ENCODE measurements around the gene PRDM16.

Gene PRDM16

DNA sequence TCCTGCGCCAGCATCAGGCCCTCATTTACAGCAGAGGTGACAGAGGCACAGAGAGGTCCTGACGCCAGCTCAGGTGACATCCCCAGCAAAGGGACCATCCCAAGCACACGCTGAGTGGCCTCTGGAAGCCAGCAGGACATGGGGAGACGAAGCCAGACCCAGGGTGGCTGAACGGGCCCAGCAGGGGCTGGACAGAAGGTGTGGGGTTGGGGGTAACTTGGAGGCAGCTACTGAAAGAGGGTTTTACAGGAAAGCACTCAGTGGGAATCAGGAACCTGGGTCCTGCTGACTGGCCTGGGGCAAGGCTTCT, 383.8 kb downstream of the PRDM16 start:
- H3K27ac ChIP-seq: peak overlapping the region; percentile 76; the same call in 1 of the 2 replicates
- ChIA-PET POLR2A (ENCODE audit: low non-redundant PET) (interaction anchor here (0.7 kb wide), 1 partner anchor 19 kb away, joined by 4 read pairs; no protein-coding TSS in a partner anchor), CTCF (interaction anchor here (0.5 to 4.2 kb wide), 37 partner anchors 8 to 865 kb away, joined by 3 to 106 read pairs (median 4); no protein-coding TSS in a partner anchor)
- no peak for DNase-seq (ENCODE audit: low spot score)
- TF ChIP-seq, protein P1, sequence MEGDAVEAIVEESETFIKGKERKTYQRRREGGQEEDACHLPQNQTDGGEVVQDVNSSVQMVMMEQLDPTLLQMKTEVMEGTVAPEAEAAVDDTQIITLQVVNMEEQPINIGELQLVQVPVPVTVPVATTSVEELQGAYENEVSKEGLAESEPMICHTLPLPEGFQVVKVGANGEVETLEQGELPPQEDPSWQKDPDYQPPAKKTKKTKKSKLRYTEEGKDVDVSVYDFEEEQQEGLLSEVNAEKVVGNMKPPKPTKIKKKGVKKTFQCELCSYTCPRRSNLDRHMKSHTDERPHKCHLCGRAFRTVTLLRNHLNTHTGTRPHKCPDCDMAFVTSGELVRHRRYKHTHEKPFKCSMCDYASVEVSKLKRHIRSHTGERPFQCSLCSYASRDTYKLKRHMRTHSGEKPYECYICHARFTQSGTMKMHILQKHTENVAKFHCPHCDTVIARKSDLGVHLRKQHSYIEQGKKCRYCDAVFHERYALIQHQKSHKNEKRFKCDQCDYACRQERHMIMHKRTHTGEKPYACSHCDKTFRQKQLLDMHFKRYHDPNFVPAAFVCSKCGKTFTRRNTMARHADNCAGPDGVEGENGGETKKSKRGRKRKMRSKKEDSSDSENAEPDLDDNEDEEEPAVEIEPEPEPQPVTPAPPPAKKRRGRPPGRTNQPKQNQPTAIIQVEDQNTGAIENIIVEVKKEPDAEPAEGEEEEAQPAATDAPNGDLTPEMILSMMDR (conservative IDR thresholded peaks at IDR 0.05; ENCODE audit: low read depth): no peak

GRCh38 chr1:3453203-3453761, 384.3 kb downstream of the PRDM16 start:
- TF ChIP-seq, protein P1 (conservative IDR thresholded peaks at IDR 0.05; ENCODE audit: low read depth): peak; percentile 94
- ChIA-PET POLR2A (ENCODE audit: low non-redundant PET) (interaction anchor here (0.7 kb wide), 1 partner anchor 18 kb away, joined by 4 read pairs; no protein-coding TSS in a partner anchor), CTCF (interaction anchor here (0.5 to 4.2 kb wide), 38 partner anchors 8 to 866 kb away, joined by 3 to 106 read pairs (median 4); no protein-coding TSS in a partner anchor)
- H3K27ac ChIP-seq: peak overlapping the region; percentile 76
- DNase-seq (ENCODE audit: low spot score): peak; percentile 89

DNA sequence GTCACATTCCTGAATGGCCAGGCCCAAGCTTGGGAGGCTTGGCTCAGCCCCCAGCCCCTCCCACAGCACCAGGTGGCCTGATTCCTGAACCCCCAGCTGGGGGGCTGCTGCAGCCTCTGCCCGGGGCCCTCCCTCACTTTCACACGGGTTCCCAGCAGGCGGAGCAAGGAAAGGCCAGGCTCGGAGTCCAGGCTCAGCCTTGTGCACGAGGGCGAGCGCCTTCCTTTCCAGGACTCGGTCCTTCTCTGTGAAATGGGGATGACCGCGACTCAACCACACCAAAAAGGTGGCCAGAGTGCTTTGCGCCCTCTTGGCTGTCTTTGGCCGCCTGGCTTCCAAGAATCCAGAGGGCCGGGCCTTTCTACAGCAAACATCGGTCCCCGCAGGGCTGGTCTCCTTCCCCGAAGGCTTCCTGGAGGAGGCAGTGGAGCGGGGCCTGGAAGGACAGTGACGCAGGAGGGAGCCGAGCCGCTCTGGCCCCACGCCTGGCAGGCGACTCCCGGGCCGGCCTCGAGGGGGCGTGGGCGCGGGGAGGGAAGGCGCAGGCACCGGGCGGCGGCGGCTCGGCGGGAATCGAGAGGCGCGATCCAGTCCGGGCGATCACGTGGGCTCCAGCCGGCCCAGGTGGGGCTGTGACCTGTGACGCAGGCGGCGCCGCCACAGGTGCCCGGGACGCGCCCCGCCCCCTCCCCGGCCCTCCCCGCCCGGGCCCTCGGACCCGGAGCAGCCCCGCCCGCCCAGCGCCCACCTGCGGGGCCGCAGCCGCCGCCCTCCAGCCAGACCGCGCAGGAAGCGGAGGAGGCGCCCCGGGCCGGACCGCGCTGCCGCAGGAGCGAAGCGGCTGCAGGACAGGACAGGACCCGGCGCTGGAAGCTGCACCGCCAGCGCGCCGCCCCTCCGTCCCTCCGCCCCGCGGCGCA, 385.1 kb downstream of the PRDM16 start, which contains the start of gene ARHGEF16:
Gene ARHGEF16 (plus strand): TSS at position 775 of the 920 bp plus-strand sequence. CDS start 8,420 bp downstream, outside the sequence.
- ChIA-PET CTCF (interaction anchor here (1.1 to 4.2 kb wide), 17 partner anchors 7 to 168 kb away, joined by 3 to 106 read pairs (median 8); no protein-coding TSS in a partner anchor), POLR2A (ENCODE audit: low non-redundant PET) (no interaction called here)
- TF ChIP-seq, protein P1 (conservative IDR thresholded peaks at IDR 0.05; ENCODE audit: low read depth): peak; percentile 73
- peak within 1 kb of the TSS; percentile 76 for H3K27ac ChIP-seq
- peak; percentile 81 for DNase-seq (ENCODE audit: low spot score)

DNA sequence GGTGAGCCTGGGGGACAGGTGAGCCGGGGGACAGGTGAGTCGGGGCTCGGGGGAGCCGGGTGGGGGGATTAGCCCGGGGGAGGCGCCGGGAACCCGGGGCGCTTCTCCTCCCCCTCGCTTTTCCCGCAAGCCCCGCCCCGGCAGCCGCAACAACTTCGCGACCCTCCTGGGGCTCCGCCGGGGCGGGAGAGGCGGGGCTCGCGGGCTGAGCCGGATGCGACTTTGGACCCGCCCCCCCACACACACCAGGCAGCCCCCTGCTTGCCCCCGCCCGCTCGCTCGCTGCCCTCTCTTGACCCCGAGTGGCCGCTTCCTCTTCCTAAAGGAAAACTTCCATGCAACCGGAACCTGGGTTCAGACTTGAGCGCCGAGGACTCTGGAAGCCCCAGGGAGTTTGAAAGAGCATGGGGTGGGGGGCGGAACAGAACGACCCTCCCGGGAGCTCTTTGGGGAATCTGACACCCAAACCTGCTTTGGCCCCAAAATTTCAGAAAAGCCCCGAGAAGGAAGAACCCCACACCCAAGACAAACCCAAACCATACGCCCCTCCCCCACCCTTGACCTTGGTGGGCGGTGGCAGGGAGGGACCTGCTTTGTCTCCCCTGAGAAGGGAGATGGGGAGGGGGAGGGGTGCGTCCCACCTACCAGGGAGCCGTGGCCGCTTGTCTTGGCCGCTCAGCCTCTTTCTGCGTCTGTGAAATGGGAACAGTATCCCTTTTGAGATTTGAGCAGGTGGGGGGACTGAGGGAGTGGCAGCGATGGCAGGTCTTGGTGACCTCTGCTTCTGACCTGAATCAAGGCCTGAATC, 386.0 kb downstream of the PRDM16 start:
- TF ChIP-seq, protein P1 (conservative IDR thresholded peaks at IDR 0.05; ENCODE audit: low read depth): no peak
- POLR2A ChIA-PET (ENCODE audit: low non-redundant PET): no interaction called here
- peak; percentile 41 for DNase-seq (ENCODE audit: low spot score)
- CTCF ChIA-PET: interaction anchor here (3.2 to 4.2 kb wide), 2 partner anchors 18 to 164 kb away, joined by 46 to 106 read pairs; no protein-coding TSS in a partner anchor
- H3K27ac ChIP-seq: peak overlapping the region; percentile 76

DNA sequence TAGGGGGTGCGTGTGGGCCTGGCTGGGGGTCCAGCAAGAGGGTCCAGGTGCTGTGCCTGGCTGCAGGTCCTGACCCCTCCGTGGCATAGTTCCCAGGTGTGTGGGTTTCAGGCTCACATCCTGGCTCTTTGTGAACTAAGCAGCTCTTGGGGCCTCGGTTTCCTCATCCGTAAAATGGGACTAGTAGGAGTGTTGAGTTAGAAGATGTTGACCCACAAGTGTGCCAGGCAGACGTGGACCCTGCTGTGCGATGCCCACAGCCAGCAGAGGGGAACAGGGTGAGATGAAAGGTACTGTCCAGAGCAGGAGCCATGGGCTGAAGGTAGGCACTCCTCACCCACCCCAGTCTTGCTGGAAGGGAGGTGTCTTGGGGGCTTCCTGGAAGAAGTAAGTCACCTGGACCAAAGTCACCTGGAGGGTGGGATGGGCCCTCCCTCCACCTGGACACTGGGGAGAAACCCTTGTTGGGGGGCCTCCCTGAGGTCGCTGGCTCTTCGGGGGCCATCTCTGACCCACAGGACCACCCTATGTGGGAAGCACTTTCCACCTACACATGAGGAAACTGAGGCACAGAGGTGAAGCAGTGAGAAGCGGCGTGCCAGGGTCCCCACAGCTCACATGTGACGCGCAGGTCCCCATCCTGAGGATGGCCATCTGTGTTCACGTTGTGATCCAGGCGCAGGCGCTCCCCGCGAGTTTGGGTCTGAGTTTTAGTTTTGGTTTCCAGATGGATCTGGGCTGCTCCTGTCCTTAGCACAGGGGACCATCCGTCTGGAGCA, 386.9 kb downstream of the PRDM16 start:
- TF ChIP-seq, protein P1 (conservative IDR thresholded peaks at IDR 0.05; ENCODE audit: low read depth): no peak
- CTCF ChIA-PET: interaction anchor here (3.2 to 4.2 kb wide), 2 partner anchors 17 to 163 kb away, joined by 46 to 106 read pairs; no protein-coding TSS in a partner anchor
- POLR2A ChIA-PET (ENCODE audit: low non-redundant PET): no interaction called here
- peak overlapping the region; percentile 76 for H3K27ac ChIP-seq
- no peak for DNase-seq (ENCODE audit: low spot score)
